Measurements from ENCODE around the gene CC2D2A.

DNA sequence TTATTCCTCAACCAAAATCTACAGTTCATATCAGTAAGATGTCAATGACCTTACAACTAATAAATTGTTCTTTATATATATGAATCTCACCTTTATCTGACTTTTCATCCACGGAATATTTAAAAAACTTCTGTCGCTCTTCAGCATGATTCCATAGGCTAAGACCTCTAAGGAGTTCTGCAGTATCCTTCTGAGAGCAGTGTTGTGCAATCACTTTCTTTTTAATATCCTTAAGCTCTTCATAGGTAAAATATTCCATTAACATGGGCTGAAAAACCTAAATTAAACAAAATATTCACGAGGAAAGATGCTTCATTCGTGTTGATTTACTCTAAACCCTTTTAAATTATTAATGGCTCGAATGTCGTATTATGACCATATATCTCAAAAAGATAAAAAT lies 168.7 kb downstream of the CC2D2A start:
- TF ChIP-seq POLR2AphosphoS5 (IDR thresholded peaks at IDR 0.05) = no peak
- TF ChIP-seq CTCF (IDR thresholded peaks at IDR 0.05) = no peak
- no peak for TF ChIP-seq POLR2A (IDR thresholded peaks at IDR 0.05)
